ENCODE results near the gene TMEM129. TPM values are rescaled to one million over a fixed set of nuclear protein-coding genes. Genes with fewer than 3 reads are reported as not detected.

The TMEM129 gene
- total and polyA plus RNA-seq, 2 experiments from 2014 or later: 16.4 to 64.4 TPM

DNA sequence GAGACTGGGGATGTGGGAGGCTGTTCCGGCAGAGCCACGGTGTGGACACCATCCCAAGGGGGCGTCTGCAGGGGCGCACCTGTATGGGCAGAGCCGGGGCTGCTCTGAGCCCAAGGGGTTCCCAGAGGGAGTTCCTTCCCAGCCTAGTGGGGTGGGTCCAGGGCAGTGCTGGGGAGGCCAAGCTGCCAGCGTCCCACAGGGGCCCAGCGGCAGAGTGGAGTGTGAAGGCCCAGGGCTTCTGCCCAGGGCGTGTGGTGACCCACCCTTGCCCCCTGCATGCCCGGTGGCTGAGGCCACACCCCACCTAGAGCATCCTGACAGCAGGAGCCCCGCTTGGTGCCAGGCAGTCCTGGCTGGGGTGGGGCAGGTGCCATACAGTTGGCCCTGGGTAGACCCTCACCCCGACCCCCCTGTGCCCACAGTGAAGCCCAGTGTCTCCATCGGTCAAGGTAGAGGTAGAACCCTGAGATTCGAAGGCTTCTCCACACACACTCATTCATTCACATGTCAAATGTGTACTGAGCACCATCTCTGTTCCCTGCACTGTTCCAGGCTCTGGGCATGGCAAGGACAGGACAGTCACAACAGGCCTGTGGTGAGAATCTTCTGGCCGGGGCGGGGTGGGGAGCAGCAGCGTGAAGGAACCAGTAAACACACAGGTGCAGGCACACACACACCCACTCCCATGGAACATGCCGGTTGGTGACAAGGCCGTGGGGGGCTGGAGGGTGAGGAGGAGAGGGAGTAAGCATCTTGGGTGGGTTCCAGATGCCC is 29.4 kb upstream of the TMEM129 start:
- Histone ChIP-seq H3K27ac (ENCODE audit: low read depth) (no peak overlapping the region), H3K4me2 (no peak overlapping the region), H3K4me1 (ENCODE audit: insufficient read depth) (no peaks in the 10 kb centered on the region), H3K79me2 (replicated peaks; ENCODE audit: insufficient read depth) (no peaks in the 10 kb centered on the region), H3F3A (replicated peaks; ENCODE audit: low read depth) (peaks cover 5% of the 10 kb centered on the region; the same call in 1 of the 2 replicates), H3K4me3 (no peak overlapping the region), H4K20me1 (replicated peaks; ENCODE audit: insufficient read depth) (no peaks in the 10 kb centered on the region), H3K9me2 (ENCODE audit: insufficient read depth) (no peaks in the 10 kb centered on the region), H3K27me3 (ENCODE audit: insufficient read depth) (no peaks in the 10 kb centered on the region), H2AFZ (no peak overlapping the region), H3K36me3 (ENCODE audit: insufficient read depth) (no peaks in the 10 kb centered on the region)
- Mint-ChIP-seq H3K27ac (no peak overlapping the region), H3K27me3 (ENCODE audit: insufficient read depth, low read depth, poor library complexity) (peaks cover 3% of the 10 kb centered on the region), H3K4me1 (no peaks in the 10 kb centered on the region), H3K9me3 (no peaks in the 10 kb centered on the region), H3K36me3 (ENCODE audit: low read depth) (no peaks in the 10 kb centered on the region), H3K4me3 (no peak overlapping the region)
- no peak for ATAC-seq
- TF ChIP-seq NANOG (IDR thresholded peaks at IDR 0.05; ENCODE audit: borderline replicate concordance): no peak
- no peak for TF ChIP-seq POLR2AphosphoS5 (IDR thresholded peaks at IDR 0.05; ENCODE audit: low read depth)
- TF ChIP-seq EZH2phosphoT487 (IDR thresholded peaks at IDR 0.05; ENCODE audit: unreplicated experiment): no peak
- TF ChIP-seq CREB1 (CRISPR knock-in tag; IDR thresholded peaks at IDR 0.05; ENCODE audit: low read depth): no peak
- TF ChIP-seq, protein P1, sequence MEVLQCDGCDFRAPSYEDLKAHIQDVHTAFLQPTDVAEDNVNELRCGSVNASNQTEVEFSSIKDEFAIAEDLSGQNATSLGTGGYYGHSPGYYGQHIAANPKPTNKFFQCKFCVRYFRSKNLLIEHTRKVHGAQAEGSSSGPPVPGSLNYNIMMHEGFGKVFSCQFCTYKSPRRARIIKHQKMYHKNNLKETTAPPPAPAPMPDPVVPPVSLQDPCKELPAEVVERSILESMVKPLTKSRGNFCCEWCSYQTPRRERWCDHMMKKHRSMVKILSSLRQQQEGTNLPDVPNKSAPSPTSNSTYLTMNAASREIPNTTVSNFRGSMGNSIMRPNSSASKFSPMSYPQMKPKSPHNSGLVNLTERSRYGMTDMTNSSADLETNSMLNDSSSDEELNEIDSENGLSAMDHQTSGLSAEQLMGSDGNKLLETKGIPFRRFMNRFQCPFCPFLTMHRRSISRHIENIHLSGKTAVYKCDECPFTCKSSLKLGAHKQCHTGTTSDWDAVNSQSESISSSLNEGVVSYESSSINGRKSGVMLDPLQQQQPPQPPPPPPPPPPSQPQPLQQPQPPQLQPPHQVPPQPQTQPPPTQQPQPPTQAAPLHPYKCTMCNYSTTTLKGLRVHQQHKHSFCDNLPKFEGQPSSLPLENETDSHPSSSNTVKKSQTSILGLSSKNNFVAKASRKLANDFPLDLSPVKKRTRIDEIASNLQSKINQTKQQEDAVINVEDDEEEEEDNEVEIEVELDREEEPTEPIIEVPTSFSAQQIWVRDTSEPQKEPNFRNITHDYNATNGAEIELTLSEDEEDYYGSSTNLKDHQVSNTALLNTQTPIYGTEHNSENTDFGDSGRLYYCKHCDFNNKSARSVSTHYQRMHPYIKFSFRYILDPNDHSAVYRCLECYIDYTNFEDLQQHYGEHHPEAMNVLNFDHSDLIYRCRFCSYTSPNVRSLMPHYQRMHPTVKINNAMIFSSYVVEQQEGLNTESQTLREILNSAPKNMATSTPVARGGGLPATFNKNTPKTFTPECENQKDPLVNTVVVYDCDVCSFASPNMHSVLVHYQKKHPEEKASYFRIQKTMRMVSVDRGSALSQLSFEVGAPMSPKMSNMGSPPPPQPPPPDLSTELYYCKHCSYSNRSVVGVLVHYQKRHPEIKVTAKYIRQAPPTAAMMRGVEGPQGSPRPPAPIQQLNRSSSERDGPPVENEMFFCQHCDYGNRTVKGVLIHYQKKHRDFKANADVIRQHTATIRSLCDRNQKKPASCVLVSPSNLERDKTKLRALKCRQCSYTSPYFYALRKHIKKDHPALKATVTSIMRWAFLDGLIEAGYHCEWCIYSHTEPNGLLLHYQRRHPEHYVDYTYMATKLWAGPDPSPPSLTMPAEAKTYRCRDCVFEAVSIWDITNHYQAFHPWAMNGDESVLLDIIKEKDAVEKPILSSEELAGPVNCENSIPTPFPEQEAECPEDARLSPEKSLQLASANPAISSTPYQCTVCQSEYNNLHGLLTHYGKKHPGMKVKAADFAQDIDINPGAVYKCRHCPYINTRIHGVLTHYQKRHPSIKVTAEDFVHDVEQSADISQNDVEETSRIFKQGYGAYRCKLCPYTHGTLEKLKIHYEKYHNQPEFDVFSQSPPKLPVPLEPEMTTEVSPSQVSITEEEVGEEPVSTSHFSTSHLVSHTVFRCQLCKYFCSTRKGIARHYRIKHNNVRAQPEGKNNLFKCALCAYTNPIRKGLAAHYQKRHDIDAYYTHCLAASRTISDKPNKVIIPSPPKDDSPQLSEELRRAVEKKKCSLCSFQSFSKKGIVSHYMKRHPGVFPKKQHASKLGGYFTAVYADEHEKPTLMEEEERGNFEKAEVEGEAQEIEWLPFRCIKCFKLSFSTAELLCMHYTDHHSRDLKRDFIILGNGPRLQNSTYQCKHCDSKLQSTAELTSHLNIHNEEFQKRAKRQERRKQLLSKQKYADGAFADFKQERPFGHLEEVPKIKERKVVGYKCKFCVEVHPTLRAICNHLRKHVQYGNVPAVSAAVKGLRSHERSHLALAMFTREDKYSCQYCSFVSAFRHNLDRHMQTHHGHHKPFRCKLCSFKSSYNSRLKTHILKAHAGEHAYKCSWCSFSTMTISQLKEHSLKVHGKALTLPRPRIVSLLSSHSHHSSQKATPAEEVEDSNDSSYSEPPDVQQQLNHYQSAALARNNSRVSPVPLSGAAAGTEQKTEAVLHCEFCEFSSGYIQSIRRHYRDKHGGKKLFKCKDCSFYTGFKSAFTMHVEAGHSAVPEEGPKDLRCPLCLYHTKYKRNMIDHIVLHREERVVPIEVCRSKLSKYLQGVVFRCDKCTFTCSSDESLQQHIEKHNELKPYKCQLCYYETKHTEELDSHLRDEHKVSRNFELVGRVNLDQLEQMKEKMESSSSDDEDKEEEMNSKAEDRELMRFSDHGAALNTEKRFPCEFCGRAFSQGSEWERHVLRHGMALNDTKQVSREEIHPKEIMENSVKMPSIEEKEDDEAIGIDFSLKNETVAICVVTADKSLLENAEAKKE (CRISPR knock-in tag; IDR thresholded peaks at IDR 0.05): no peak
- no peak for TF ChIP-seq ZNF114 (CRISPR knock-in tag; IDR thresholded peaks at IDR 0.05)
- TF ChIP-seq STAT1 (IDR thresholded peaks at IDR 0.05; ENCODE audit: unreplicated experiment): no peak
- TF ChIP-seq JUNB (IDR thresholded peaks at IDR 0.05; ENCODE audit: unreplicated experiment): no peak
- no peak for TF ChIP-seq EZH2 (IDR thresholded peaks at IDR 0.05; ENCODE audit: low read depth, unreplicated experiment)
- no peak for DNase-seq (ENCODE audit: low spot score)

All from GM23338 (cell line).